Measurements from ENCODE around the gene PXMP4.

PXMP4 gene

GRCh38 chr20:33740189-33740588, 20.1 kb upstream of the PXMP4 start:
- Histone ChIP-seq H3K79me1 (ENCODE audit: low read depth, low read length) (no peaks in the 10 kb centered on the region), H3K23ac (ENCODE audit: low read depth, low read length, poor library complexity) (no peak overlapping the region), H3K9ac (ENCODE audit: low read depth, low read length, poor library complexity) (no peak overlapping the region), H3K27me3 (ENCODE audit: control insufficient read depth in 3 of 3, insufficient read depth in 3 of 3, low read depth in 1 of 3, low read length in 3 of 3) (no peaks in the 10 kb centered on the region), H2BK120ac (ENCODE audit: low read depth, low read length) (no peak overlapping the region), H4K8ac (ENCODE audit: low read depth, low read length) (no peak overlapping the region), H3K18ac (ENCODE audit: low read length) (no peak overlapping the region), H2BK12ac (ENCODE audit: low read length) (no peak overlapping the region), H4K91ac (ENCODE audit: low read depth, low read length, poor library complexity) (no peak overlapping the region), H3K4me1 (ENCODE audit: control insufficient read depth in 2 of 2, insufficient read depth in 1 of 2, low read depth in 1 of 2, low read length in 2 of 2) (peaks cover 0 to 4% of the 10 kb centered on the region in 2 donors), H2BK15ac (ENCODE audit: low read length) (no peak overlapping the region), H2BK5ac (ENCODE audit: low read length) (no peak overlapping the region), H3K14ac (ENCODE audit: low read length) (no peak overlapping the region), H3K4ac (ENCODE audit: low read length) (no peak overlapping the region), H3K4me3 (ENCODE audit: low read length in 2 of 2) (no peak overlapping the region), H2AK5ac (ENCODE audit: low read depth, low read length) (no peak overlapping the region), H2AFZ (ENCODE audit: low read length) (no peak overlapping the region), H3K4me2 (ENCODE audit: insufficient read depth, low read length, poor library complexity, severe bottlenecking) (no peak overlapping the region), H3K27ac (replicated peaks; ENCODE audit: low read length) (no peak overlapping the region), H3K9me3 (replicated peaks in 1 of 2; ENCODE audit: control insufficient read depth in 2 of 2, insufficient read depth in 1 of 2, low read depth in 1 of 2, low read length in 2 of 2) (peaks cover 10 to 14% of the 10 kb centered on the region in 2 donors), H3K36me3 (replicated peaks in 1 of 2; ENCODE audit: control insufficient read depth in 2 of 2, insufficient read depth in 2 of 2, low read length in 2 of 2) (no peaks in the 10 kb centered on the region)
- no peak for DNase-seq (ENCODE audit: low spot score)
- no CpG with 5 or more reads among the region's 1 CpG for WGBS, 2 donors (ENCODE audit: extremely low coverage in 2 of 2, insufficient read length in 2 of 2, insufficient replicate concordance in 1 of 2)

- H3K9me3 ChIP-seq (replicated peaks in 1 of 2; ENCODE audit: control insufficient read depth in 2 of 2, insufficient read depth in 1 of 2, low read depth in 1 of 2, low read length in 2 of 2) = peaks cover 10 to 14% of the 10 kb centered on the region in 2 donors
- no peak overlapping the region for H2BK15ac ChIP-seq (ENCODE audit: low read length)
- H2AFZ ChIP-seq (ENCODE audit: low read length) = peak overlapping the region; percentile 38
- H3K4ac ChIP-seq (ENCODE audit: low read length) = no peak overlapping the region
- WGBS, 2 donors (ENCODE audit: extremely low coverage in 2 of 2, insufficient read length in 2 of 2, insufficient replicate concordance in 1 of 2) = no CpG with 5 or more reads among the region's 7 CpGs
- no peak overlapping the region for H3K9ac ChIP-seq (ENCODE audit: low read depth, low read length, poor library complexity)
- no peak overlapping the region for H3K4me3 ChIP-seq (ENCODE audit: low read length in 2 of 2)
- no peak overlapping the region for H2BK5ac ChIP-seq (ENCODE audit: low read length)
- H4K91ac ChIP-seq (ENCODE audit: low read depth, low read length, poor library complexity) = no peak overlapping the region
- no peaks in the 10 kb centered on the region for H3K36me3 ChIP-seq (replicated peaks in 1 of 2; ENCODE audit: control insufficient read depth in 2 of 2, insufficient read depth in 2 of 2, low read length in 2 of 2)
- no peak for DNase-seq (ENCODE audit: low spot score)
- H3K14ac ChIP-seq (ENCODE audit: low read length) = no peak overlapping the region
- H3K18ac ChIP-seq (ENCODE audit: low read length) = no peak overlapping the region
- no peak overlapping the region for H3K23ac ChIP-seq (ENCODE audit: low read depth, low read length, poor library complexity)
- no peak overlapping the region for H2BK120ac ChIP-seq (ENCODE audit: low read depth, low read length)
- H3K4me2 ChIP-seq (ENCODE audit: insufficient read depth, low read length, poor library complexity, severe bottlenecking) = no peak overlapping the region
- H2AK5ac ChIP-seq (ENCODE audit: low read depth, low read length) = peak overlapping the region; percentile 60
- H3K79me1 ChIP-seq (ENCODE audit: low read depth, low read length) = no peaks in the 10 kb centered on the region
- no peak overlapping the region for H4K8ac ChIP-seq (ENCODE audit: low read depth, low read length)
- no peaks in the 10 kb centered on the region for H3K27me3 ChIP-seq (ENCODE audit: control insufficient read depth in 3 of 3, insufficient read depth in 3 of 3, low read depth in 1 of 3, low read length in 3 of 3)
- peaks cover 0 to 4% of the 10 kb centered on the region in 2 donors for H3K4me1 ChIP-seq (ENCODE audit: control insufficient read depth in 2 of 2, insufficient read depth in 1 of 2, low read depth in 1 of 2, low read length in 2 of 2)
- no peak overlapping the region for H3K27ac ChIP-seq (replicated peaks; ENCODE audit: low read length)
- no peak overlapping the region for H2BK12ac ChIP-seq (ENCODE audit: low read length)
These were observed 19.4 kb upstream of the PXMP4 start for GRCh38 chr20:33739493-33739892.

GRCh38 chr20:33736962-33737361, 16.9 kb upstream of the PXMP4 start:
- H3K27ac ChIP-seq (replicated peaks; ENCODE audit: low read length) = no peak overlapping the region
- no peak overlapping the region for H3K9ac ChIP-seq (ENCODE audit: low read depth, low read length, poor library complexity)
- H4K8ac ChIP-seq (ENCODE audit: low read depth, low read length) = no peak overlapping the region
- H3K14ac ChIP-seq (ENCODE audit: low read length) = no peak overlapping the region
- H2BK120ac ChIP-seq (ENCODE audit: low read depth, low read length) = no peak overlapping the region
- no peak for DNase-seq (ENCODE audit: low spot score)
- H3K4me3 ChIP-seq (ENCODE audit: low read length in 2 of 2) = no peak overlapping the region
- no peak overlapping the region for H4K91ac ChIP-seq (ENCODE audit: low read depth, low read length, poor library complexity)
- no peak overlapping the region for H2AFZ ChIP-seq (ENCODE audit: low read length)
- H3K79me1 ChIP-seq (ENCODE audit: low read depth, low read length) = peaks cover 2% of the 10 kb centered on the region
- H3K4ac ChIP-seq (ENCODE audit: low read length) = no peak overlapping the region
- H2BK12ac ChIP-seq (ENCODE audit: low read length) = no peak overlapping the region
- H3K18ac ChIP-seq (ENCODE audit: low read length) = no peak overlapping the region
- no peak overlapping the region for H2BK5ac ChIP-seq (ENCODE audit: low read length)
- H3K27me3 ChIP-seq (ENCODE audit: control insufficient read depth in 3 of 3, insufficient read depth in 3 of 3, low read depth in 1 of 3, low read length in 3 of 3) = peaks cover 0 to 2% (median 0%) of the 10 kb centered on the region in 3 experiments
- H3K9me3 ChIP-seq (replicated peaks in 1 of 2; ENCODE audit: control insufficient read depth in 2 of 2, insufficient read depth in 1 of 2, low read depth in 1 of 2, low read length in 2 of 2) = peaks cover 10 to 14% of the 10 kb centered on the region in 2 donors
- WGBS, 2 donors (ENCODE audit: extremely low coverage in 2 of 2, insufficient read length in 2 of 2, insufficient replicate concordance in 1 of 2) = no CpG with 5 or more reads among the region's 3 CpGs
- peaks cover 4 to 9% of the 10 kb centered on the region in 2 donors for H3K4me1 ChIP-seq (ENCODE audit: control insufficient read depth in 2 of 2, insufficient read depth in 1 of 2, low read depth in 1 of 2, low read length in 2 of 2)
- no peak overlapping the region for H3K4me2 ChIP-seq (ENCODE audit: insufficient read depth, low read length, poor library complexity, severe bottlenecking)
- no peak overlapping the region for H3K23ac ChIP-seq (ENCODE audit: low read depth, low read length, poor library complexity)
- no peak overlapping the region for H2BK15ac ChIP-seq (ENCODE audit: low read length)
- no peak overlapping the region for H2AK5ac ChIP-seq (ENCODE audit: low read depth, low read length)
- no peaks in the 10 kb centered on the region for H3K36me3 ChIP-seq (replicated peaks in 1 of 2; ENCODE audit: control insufficient read depth in 2 of 2, insufficient read depth in 2 of 2, low read length in 2 of 2)

GRCh38 chr20:33733654-33734576, 13.8 kb upstream of the PXMP4 start:
- Histone ChIP-seq H2BK120ac (ENCODE audit: low read depth, low read length) (no peak overlapping the region), H3K27me3 (ENCODE audit: control insufficient read depth in 3 of 3, insufficient read depth in 3 of 3, low read depth in 1 of 3, low read length in 3 of 3) (peaks cover 0 to 2% (median 0%) of the 10 kb centered on the region in 3 experiments), H3K4ac (ENCODE audit: low read length) (no peak overlapping the region), H2BK5ac (ENCODE audit: low read length) (no peak overlapping the region), H3K27ac (replicated peaks; ENCODE audit: low read length) (no peak overlapping the region), H3K23ac (ENCODE audit: low read depth, low read length, poor library complexity) (no peak overlapping the region), H4K8ac (ENCODE audit: low read depth, low read length) (no peak overlapping the region), H4K91ac (ENCODE audit: low read depth, low read length, poor library complexity) (no peak overlapping the region), H2BK15ac (ENCODE audit: low read length) (no peak overlapping the region), H2AK5ac (ENCODE audit: low read depth, low read length) (no peak overlapping the region), H3K14ac (ENCODE audit: low read length) (no peak overlapping the region), H2BK12ac (ENCODE audit: low read length) (no peak overlapping the region), H3K18ac (ENCODE audit: low read length) (peak overlapping the region; percentile 17), H3K9ac (ENCODE audit: low read depth, low read length, poor library complexity) (no peak overlapping the region), H2AFZ (ENCODE audit: low read length) (peak overlapping the region; percentile 57), H3K9me3 (replicated peaks in 1 of 2; ENCODE audit: control insufficient read depth in 2 of 2, insufficient read depth in 1 of 2, low read depth in 1 of 2, low read length in 2 of 2) (peaks cover 10 to 14% of the 10 kb centered on the region in 2 donors), H3K4me3 (ENCODE audit: low read length in 2 of 2) (no peak overlapping the region), H3K36me3 (replicated peaks in 1 of 2; ENCODE audit: control insufficient read depth in 2 of 2, insufficient read depth in 2 of 2, low read length in 2 of 2) (peaks cover 0 to 2% of the 10 kb centered on the region in 2 donors), H3K4me1 (ENCODE audit: control insufficient read depth in 2 of 2, insufficient read depth in 1 of 2, low read depth in 1 of 2, low read length in 2 of 2) (peaks cover 4 to 9% of the 10 kb centered on the region in 2 donors), H3K4me2 (ENCODE audit: insufficient read depth, low read length, poor library complexity, severe bottlenecking) (no peak overlapping the region), H3K79me1 (ENCODE audit: low read depth, low read length) (peaks cover 2% of the 10 kb centered on the region)
- DNase-seq (ENCODE audit: low spot score) = no peak
- no CpG with 5 or more reads among the region's 6 CpGs for WGBS, 2 donors (ENCODE audit: extremely low coverage in 2 of 2, insufficient read length in 2 of 2, insufficient replicate concordance in 1 of 2)
